SK-N-SH treated with all-trans-retinoic acid at 6 μM for 48 hours (cell line): ENCODE data around the gene ADRA2C.

Experiments
- ATAC-seq: fragments of 200-7000 bp; cut with Tn5 transposase; 3 replicates; pipeline ENCODE4 v1.9.1; 2020; ENCODE audit warnings: mild to moderate bottlenecking, moderate library complexity
- ARNTL ChIP-seq: fragments of 450-650 bp; formaldehyde crosslinking; IDR thresholded peaks from 2 replicates; pipeline ENCODE4 v1.5.0; 2020; ENCODE audit warnings: low read depth, mild to moderate bottlenecking, moderate library complexity, borderline replicate concordance
- BACH2 ChIP-seq: fragments of 250-450 bp; sonication (Bioruptor Pico); IDR thresholded peaks from 2 replicates; pipeline ENCODE4 v1.9.0; 2021; ENCODE audit warnings: mild to moderate bottlenecking, borderline replicate concordance
- CREB5 ChIP-seq: fragments of 250-450 bp; sonication (Bioruptor Pico); IDR thresholded peaks from 2 replicates; pipeline ENCODE4 v1.5.1; 2020; ENCODE audit warnings: low read depth, mild to moderate bottlenecking, moderate library complexity
- CSDC2 ChIP-seq: fragments of 250-450 bp; sonication (Bioruptor Pico); IDR thresholded peaks from 2 replicates; pipeline ENCODE4 v1.5.0; 2020; ENCODE audit warnings: mild to moderate bottlenecking, moderate library complexity
- CSRNP3 ChIP-seq: fragments of 250-450 bp; sonication (Bioruptor Pico); IDR thresholded peaks from 2 replicates; pipeline ENCODE4 v1.5.1; 2021; ENCODE audit warnings: mild to moderate bottlenecking, moderate library complexity
- ESRRG ChIP-seq: fragments of 250-450 bp; sonication (Bioruptor Pico); IDR thresholded peaks from 2 replicates; pipeline ENCODE4 v1.6.1; 2021; ENCODE audit warnings: mild to moderate bottlenecking
- GLIS3 ChIP-seq: fragments of 250-450 bp; sonication (Bioruptor Pico); IDR thresholded peaks from 2 replicates; pipeline ENCODE4 v1.5.0; 2020; ENCODE audit warnings: mild to moderate bottlenecking, moderate library complexity
- ISL1 ChIP-seq: fragments of 250-450 bp; sonication (Bioruptor Pico); IDR thresholded peaks from 2 replicates; pipeline ENCODE4 v2.1.2; 2022; ENCODE audit warnings: mild to moderate bottlenecking, moderate library complexity
- OSR1 ChIP-seq: fragments of 250-450 bp; sonication (Bioruptor Pico); IDR thresholded peaks from 2 replicates; pipeline ENCODE4 v1.8.0; 2022; ENCODE audit warnings: moderate library complexity, mild to moderate bottlenecking, inconsistent platforms
- PATZ1 ChIP-seq: fragments of 250-450 bp; sonication (Bioruptor Pico); IDR thresholded peaks from 2 replicates; pipeline ENCODE4 v1.8.0; 2020; ENCODE audit warnings: mild to moderate bottlenecking, moderate library complexity, borderline replicate concordance
- POU6F1 ChIP-seq: fragments of 250-450 bp; sonication (Bioruptor Pico); IDR thresholded peaks from 2 replicates; pipeline ENCODE4 v1.8.0; 2021; ENCODE audit warnings: low read depth, mild to moderate bottlenecking, moderate library complexity, borderline replicate concordance
- PPARA ChIP-seq: fragments of 250-450 bp; sonication (Bioruptor Pico); IDR thresholded peaks from 2 replicates; pipeline ENCODE4 v1.5.0; 2020; ENCODE audit warnings: mild to moderate bottlenecking, borderline replicate concordance
- RARB ChIP-seq: fragments of 250-450 bp; sonication (Bioruptor Pico); IDR thresholded peaks from 2 replicates; pipeline ENCODE4 v1.8.0; 2021; ENCODE audit warnings: mild to moderate bottlenecking, moderate library complexity
- SNAI2 ChIP-seq: fragments of 250-450 bp; sonication (Bioruptor Pico); IDR thresholded peaks from 2 replicates; pipeline ENCODE4 v1.5.0; 2020; ENCODE audit warnings: mild to moderate bottlenecking, moderate library complexity
- TCF4 ChIP-seq: fragments of 250-450 bp; sonication (Bioruptor Pico); IDR thresholded peaks from 2 replicates; pipeline ENCODE4 v1.8.0; 2021; ENCODE audit warnings: mild to moderate bottlenecking, moderate library complexity, borderline replicate concordance
- TOX ChIP-seq: fragments of 250-450 bp; sonication (Bioruptor Pico); IDR thresholded peaks from 2 replicates; pipeline ENCODE4 v1.8.0; 2021; ENCODE audit warnings: mild to moderate bottlenecking, moderate library complexity, borderline replicate concordance
- ZC3H10 ChIP-seq: fragments of 250-450 bp; sonication (Bioruptor Pico); IDR thresholded peaks from 2 replicates; pipeline ENCODE4 v1.5.1; 2021; ENCODE audit warnings: mild to moderate bottlenecking, moderate library complexity
- ZFP3 ChIP-seq: fragments of 250-450 bp; sonication (Bioruptor Pico); IDR thresholded peaks from 2 replicates; pipeline ENCODE4 v1.5.0; 2020; ENCODE audit warnings: mild to moderate bottlenecking, moderate library complexity
- ZFP30 ChIP-seq: fragments of 450-650 bp; formaldehyde crosslinking; IDR thresholded peaks from 2 replicates; pipeline ENCODE4 v1.5.0; 2022; ENCODE audit warnings: mild to moderate bottlenecking, moderate library complexity
- ZNF565 ChIP-seq: fragments of 450-650 bp; formaldehyde crosslinking; conservative IDR thresholded peaks from 2 replicates; pipeline ENCODE4 v1.5.0; 2020; ENCODE audit warnings: low read depth, mild to moderate bottlenecking, moderate library complexity
- ZNF70 ChIP-seq: fragments of 450-650 bp; formaldehyde crosslinking; IDR thresholded peaks from 2 replicates; pipeline ENCODE4 v1.5.0; 2020; ENCODE audit warnings: mild to moderate bottlenecking, moderate library complexity
- ZNF8 ChIP-seq: fragments of 450-650 bp; formaldehyde crosslinking; IDR thresholded peaks from 2 replicates; pipeline ENCODE4 v1.5.0; 2020; ENCODE audit warnings: mild to moderate bottlenecking, moderate library complexity
- TF ChIP-seq, protein P1 (sequence below): fragments of 250-450 bp; sonication (Bioruptor Pico); IDR thresholded peaks from 2 replicates; pipeline ENCODE4 v1.5.0; 2020; ENCODE audit warnings: mild to moderate bottlenecking, moderate library complexity

The ADRA2C gene

GRCh38 chr4:3799496-3799895 is 33.3 kb downstream of the ADRA2C start:
- ATAC-seq: no peak

DNA sequence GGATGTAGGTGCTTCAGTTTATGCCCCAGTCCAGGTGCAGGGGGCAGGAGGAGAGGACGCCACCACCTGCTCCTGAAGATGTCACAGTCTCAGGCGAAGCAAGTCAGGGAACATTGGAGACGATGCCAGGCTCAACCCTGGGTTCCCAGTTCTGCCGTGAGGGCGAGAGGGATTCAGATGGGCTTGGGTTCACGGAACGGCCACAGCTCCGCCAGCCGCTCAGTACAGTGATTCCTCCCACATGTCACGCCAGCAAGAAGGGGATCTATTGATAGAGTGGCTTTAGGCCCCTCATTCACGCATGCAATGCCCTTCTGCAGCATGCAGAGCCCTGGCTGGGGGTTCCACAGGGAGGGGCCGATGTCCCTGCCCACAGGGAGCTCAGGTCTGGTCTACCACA is 34.2 kb downstream of the ADRA2C start:
- TF ChIP-seq ZFP3 (CRISPR knock-in tag) (no peak), CSDC2 (CRISPR knock-in tag) (no peak), PATZ1 (CRISPR knock-in tag) (no peak), ZNF8 (CRISPR knock-in tag) (no peak), ZC3H10 (CRISPR knock-in tag) (no peak), ISL1 (no peak), RARB (CRISPR knock-in tag) (no peak), ARNTL (CRISPR knock-in tag) (no peak), ZNF70 (CRISPR knock-in tag) (no peak), SNAI2 (CRISPR knock-in tag) (no peak), CSRNP3 (CRISPR knock-in tag) (no peak), ESRRG (CRISPR knock-in tag) (no peak), ZNF565 (CRISPR knock-in tag) (no peak), GLIS3 (CRISPR knock-in tag) (no peak), TOX (CRISPR knock-in tag) (no peak), OSR1 (no peak), TCF4 (CRISPR knock-in tag) (no peak), BACH2 (CRISPR knock-in tag) (no peak)
- TF ChIP-seq, protein P1, sequence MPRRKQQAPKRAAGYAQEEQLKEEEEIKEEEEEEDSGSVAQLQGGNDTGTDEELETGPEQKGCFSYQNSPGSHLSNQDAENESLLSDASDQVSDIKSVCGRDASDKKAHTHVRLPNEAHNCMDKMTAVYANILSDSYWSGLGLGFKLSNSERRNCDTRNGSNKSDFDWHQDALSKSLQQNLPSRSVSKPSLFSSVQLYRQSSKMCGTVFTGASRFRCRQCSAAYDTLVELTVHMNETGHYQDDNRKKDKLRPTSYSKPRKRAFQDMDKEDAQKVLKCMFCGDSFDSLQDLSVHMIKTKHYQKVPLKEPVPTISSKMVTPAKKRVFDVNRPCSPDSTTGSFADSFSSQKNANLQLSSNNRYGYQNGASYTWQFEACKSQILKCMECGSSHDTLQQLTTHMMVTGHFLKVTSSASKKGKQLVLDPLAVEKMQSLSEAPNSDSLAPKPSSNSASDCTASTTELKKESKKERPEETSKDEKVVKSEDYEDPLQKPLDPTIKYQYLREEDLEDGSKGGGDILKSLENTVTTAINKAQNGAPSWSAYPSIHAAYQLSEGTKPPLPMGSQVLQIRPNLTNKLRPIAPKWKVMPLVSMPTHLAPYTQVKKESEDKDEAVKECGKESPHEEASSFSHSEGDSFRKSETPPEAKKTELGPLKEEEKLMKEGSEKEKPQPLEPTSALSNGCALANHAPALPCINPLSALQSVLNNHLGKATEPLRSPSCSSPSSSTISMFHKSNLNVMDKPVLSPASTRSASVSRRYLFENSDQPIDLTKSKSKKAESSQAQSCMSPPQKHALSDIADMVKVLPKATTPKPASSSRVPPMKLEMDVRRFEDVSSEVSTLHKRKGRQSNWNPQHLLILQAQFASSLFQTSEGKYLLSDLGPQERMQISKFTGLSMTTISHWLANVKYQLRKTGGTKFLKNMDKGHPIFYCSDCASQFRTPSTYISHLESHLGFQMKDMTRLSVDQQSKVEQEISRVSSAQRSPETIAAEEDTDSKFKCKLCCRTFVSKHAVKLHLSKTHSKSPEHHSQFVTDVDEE (CRISPR knock-in tag): no peak
- ATAC-seq: no peak

More at GRCh38 chr4:3799496-3799895, 33.3 kb downstream of the ADRA2C start:
- no peak for TF ChIP-seq ARNTL (CRISPR knock-in tag)
- no peak for TF ChIP-seq ISL1
- no peak for TF ChIP-seq ESRRG (CRISPR knock-in tag)
- no peak for TF ChIP-seq BACH2 (CRISPR knock-in tag)
- TF ChIP-seq TCF4 (CRISPR knock-in tag): no peak
- no peak for TF ChIP-seq SNAI2 (CRISPR knock-in tag)
- no peak for TF ChIP-seq OSR1
- TF ChIP-seq CREB5: no peak
- no peak for TF ChIP-seq RARB (CRISPR knock-in tag)
- no peak for TF ChIP-seq ZNF8 (CRISPR knock-in tag)
- no peak for TF ChIP-seq CSDC2 (CRISPR knock-in tag)
- no peak for TF ChIP-seq PPARA (CRISPR knock-in tag)
- no peak for TF ChIP-seq ZNF70 (CRISPR knock-in tag)
- TF ChIP-seq GLIS3 (CRISPR knock-in tag): no peak

- TF ChIP-seq ZNF70 (CRISPR knock-in tag): no peak
- no peak for TF ChIP-seq BACH2 (CRISPR knock-in tag)
- no peak for TF ChIP-seq TCF4 (CRISPR knock-in tag)
- no peak for TF ChIP-seq ZFP3 (CRISPR knock-in tag)
- no peak for TF ChIP-seq ZFP30
- no peak for TF ChIP-seq CREB5
- TF ChIP-seq CSDC2 (CRISPR knock-in tag): no peak
- TF ChIP-seq PATZ1 (CRISPR knock-in tag): no peak
- no peak for TF ChIP-seq CSRNP3 (CRISPR knock-in tag)
- no peak for TF ChIP-seq ISL1
- no peak for TF ChIP-seq RARB (CRISPR knock-in tag)
- TF ChIP-seq POU6F1 (CRISPR knock-in tag): no peak
- no peak for ATAC-seq
Measured at GRCh38 chr4:3801521-3801920, 35.3 kb downstream of the ADRA2C start.
